HepG2 (cell line): ENCODE data around the gene MGMT. TPM values are rescaled to one million over a fixed set of nuclear protein-coding genes. Genes with fewer than 3 reads are reported as not detected.

Source experiments
- ATAC-seq: fragments of 200-7000 bp; cut with Tn5 transposase; 3 replicates; pipeline ENCODE4 v1.9.1; 2020; ENCODE audit warnings: mild to moderate bottlenecking, moderate library complexity
- BruUV-seq: library from RNA; stranded (reverse); fragments of 400-500 nt; replicated peaks from 2 replicates; lab custom pipeline; 2021; lab: Mats Ljungman, UMichigan
- CTCF ChIA-PET: fragments of 300-600 bp; formaldehyde crosslinking; extraction: SDS; loops from one replicate; lab custom pipeline; 2021; ENCODE audit warnings: low total read pairs, inconsistent platforms, low intra/inter-chr PET ratio; lab: Yijun Ruan, JAX
- POLR2A ChIA-PET: fragments of 350-600 bp; sonication (Branson Sonifier 250); formaldehyde crosslinking; loops from one replicate; lab custom pipeline; 2020; ENCODE audit warnings: antibody characterized with exemption, inconsistent platforms; lab: Yijun Ruan, JAX
- DNase-seq: peaks from one replicate; pipeline ENCODE4 v3.0.0-alpha.2; 2015; ENCODE audit warnings: low spot score
- FAIRE-seq: peaks from 3 replicates; lab custom pipeline; 2011; peaks lifted over from hg19 to GRCh38; lab: Jason Lieb, UNC
- H2AFZ ChIP-seq: one replicate; pipeline ENCODE4 v1.6.1; 2011; ENCODE audit warnings: low read length, inconsistent platforms
- H3K27ac ChIP-seq: fragments of 300-600 bp; 3 replicates; pipeline ENCODE4 v1.8.0; 2011; ENCODE audit warnings: mixed run types, mild to moderate bottlenecking, mixed read lengths, low read length, inconsistent platforms; ENCODE audit not compliant: insufficient read depth; ENCODE audit errors: extremely low read length
- H3K27me3 ChIP-seq, 2 experiments: fragments of 200-600 bp in 1 of 2; 2 replicates in 1 of 2; 3 replicates in 1 of 2; pipeline versions ENCODE4 v1.6.0 to v1.8.0; 2011; ENCODE audit warnings: low read length in 2 of 2, mild to moderate bottlenecking in 2 of 2, moderate library complexity in 2 of 2, inconsistent platforms in 1 of 2; ENCODE audit not compliant: insufficient read depth in 2 of 2, control insufficient read depth in 1 of 2
- H3K36me3 ChIP-seq, 2 experiments: fragments of 200-600 bp in 1 of 2; replicated peaks in 1 of 2; 2 replicates in 1 of 2; 3 replicates in 1 of 2; pipeline versions ENCODE4 v1.5.1 to v1.8.0; 2011; ENCODE audit warnings: low read length in 2 of 2, inconsistent platforms in 1 of 2; ENCODE audit not compliant: insufficient read depth in 2 of 2, control insufficient read depth in 1 of 2
- H3K4me1 ChIP-seq: 2 replicates; pipeline ENCODE4 v1.5.1; 2012; ENCODE audit warnings: low read length, inconsistent platforms; ENCODE audit not compliant: insufficient read depth
- H3K4me2 ChIP-seq: 2 replicates; pipeline ENCODE4 v1.6.0; 2011; ENCODE audit warnings: low read depth, low read length, inconsistent platforms
- H3K4me3 ChIP-seq, 3 experiments: fragments of 200-600 bp in 1 of 3; sonication (generic), shearing (Covaris generic) in 1 of 3; replicated peaks in 1 of 3; 2 replicates each; pipeline ENCODE4 v1.5.1; 2011 to 2016; ENCODE audit warnings: low read length in 3 of 3, inconsistent platforms in 2 of 3, low read depth in 2 of 3, mild to moderate bottlenecking in 2 of 3, control low read depth in 1 of 3, mixed read lengths in 1 of 3; ENCODE audit not compliant: insufficient read depth in 1 of 3
- H3K79me2 ChIP-seq: one replicate; pipeline ENCODE4 v1.6.1; 2011; ENCODE audit warnings: low read length, inconsistent platforms; ENCODE audit not compliant: insufficient read depth
- H3K9ac ChIP-seq: 2 replicates; pipeline ENCODE4 v1.6.0; 2011; ENCODE audit warnings: mild to moderate bottlenecking, low read depth, low read length, inconsistent platforms; ENCODE audit not compliant: insufficient read depth
- H3K9me3 ChIP-seq: 2 replicates; pipeline ENCODE4 v1.5.1; 2012; ENCODE audit warnings: mild to moderate bottlenecking, low read length
- H4K20me1 ChIP-seq: 2 replicates; pipeline ENCODE4 v1.6.0; 2011; ENCODE audit warnings: inconsistent platforms, mild to moderate bottlenecking, low read length, moderate library complexity; ENCODE audit not compliant: insufficient read depth
- CENPX ChIP-seq: sonication (generic); formaldehyde crosslinking; IDR thresholded peaks from 2 replicates; pipeline ENCODE4 v1.9.0; 2021; ENCODE audit warnings: mild to moderate bottlenecking, missing genetic modification reagents, moderate library complexity
- CHCHD3 ChIP-seq: sonication (generic); formaldehyde crosslinking; IDR thresholded peaks from 2 replicates; pipeline ENCODE4 v1.8.0; 2022; ENCODE audit warnings: mild to moderate bottlenecking, missing genetic modification reagents, moderate library complexity
- NFKB2 ChIP-seq: sonication (generic); formaldehyde crosslinking; IDR thresholded peaks from 2 replicates; pipeline ENCODE4 v1.4.0; 2020; ENCODE audit warnings: missing genetic modification reagents, borderline replicate concordance
- ZNF446 ChIP-seq: sonication (generic); formaldehyde crosslinking; IDR thresholded peaks from 2 replicates; pipeline ENCODE4 v1.5.0; 2020; ENCODE audit warnings: mild to moderate bottlenecking, missing genetic modification reagents
- ZNF775 ChIP-seq: sonication (generic); formaldehyde crosslinking; IDR thresholded peaks from 2 replicates; pipeline ENCODE4 v1.4.0; 2020; ENCODE audit warnings: missing genetic modification reagents, mild to moderate bottlenecking, moderate library complexity, borderline replicate concordance
- WGBS: methylation state at CpG from one replicate; pipeline ENCODE4 v1.1.6; 2017; ENCODE audit warnings: low lambda C conversion rate; 5-methylcytosine and 5-hydroxymethylcytosine counted together
- in situ Hi-C: cut with HindIII; loops from 2 replicates; pipeline ENCODE4 v1.10.0; 2017; ENCODE audit warnings: low pct_unique_long_range_greater_than_20kb; ENCODE audit not compliant: extremely low pct_ligation_motif_present
- intact Hi-C: fragments of 100-400 bp; cut with micrococcal nuclease; formaldehyde crosslinking; loops from one replicate; pipeline ENCODE4 v1.10.0; 2022; ENCODE audit not compliant: unreplicated experiment
- polyA plus RNA-seq, 8 experiments: library from polyadenylated mRNA; depleted of rRNA in 3 of 8; stranded (reverse) in 7 of 8; unstranded in 1 of 8; fragments of >200 nt; fragmentation: Illumina TruSeq in 4 of 8; extraction: Trizol in 4 of 8; gene quantifications; 2 replicates each; pipeline versions ENCODE4 v1.2.1 to v1.2.3, GENCODE V29; 2011 to 2016; ENCODE audit warnings: low read depth in 4 of 8, missing spikeins in 1 of 8, mixed read lengths in 1 of 8; ENCODE audit not compliant: insufficient read depth in 1 of 8
- total RNA-seq, 5 experiments: library from RNA; depleted of rRNA; stranded (reverse); fragments of >200 nt; fragmentation: Illumina TruSeq; extraction: Trizol; gene quantifications; 2 replicates each; pipeline ENCODE4 v1.2.3, GENCODE V29; 2016; ENCODE audit warnings: low read depth in 1 of 5
- TF ChIP-seq, protein P1 (sequence below): sonication (generic); formaldehyde crosslinking; conservative IDR thresholded peaks from 2 replicates; pipeline ENCODE4 v1.4.0; 2020; ENCODE audit warnings: missing genetic modification reagents
- TF ChIP-seq, protein P2 (sequence below): sonication (generic); formaldehyde crosslinking; IDR thresholded peaks from 2 replicates; pipeline ENCODE4 v1.8.0; 2022; ENCODE audit warnings: mild to moderate bottlenecking, missing genetic modification reagents, moderate library complexity
- TF ChIP-seq, protein P3 (sequence below): sonication (generic); formaldehyde crosslinking; IDR thresholded peaks from 2 replicates; pipeline ENCODE4 v1.4.0; 2020; ENCODE audit warnings: missing genetic modification reagents

Gene MGMT
- total and polyA plus RNA-seq, 2 of the 13 experiments (the other 11 are each of a cell fraction or from before 2014, with no cell fraction given): 12.0 to 19.5 TPM

DNA sequence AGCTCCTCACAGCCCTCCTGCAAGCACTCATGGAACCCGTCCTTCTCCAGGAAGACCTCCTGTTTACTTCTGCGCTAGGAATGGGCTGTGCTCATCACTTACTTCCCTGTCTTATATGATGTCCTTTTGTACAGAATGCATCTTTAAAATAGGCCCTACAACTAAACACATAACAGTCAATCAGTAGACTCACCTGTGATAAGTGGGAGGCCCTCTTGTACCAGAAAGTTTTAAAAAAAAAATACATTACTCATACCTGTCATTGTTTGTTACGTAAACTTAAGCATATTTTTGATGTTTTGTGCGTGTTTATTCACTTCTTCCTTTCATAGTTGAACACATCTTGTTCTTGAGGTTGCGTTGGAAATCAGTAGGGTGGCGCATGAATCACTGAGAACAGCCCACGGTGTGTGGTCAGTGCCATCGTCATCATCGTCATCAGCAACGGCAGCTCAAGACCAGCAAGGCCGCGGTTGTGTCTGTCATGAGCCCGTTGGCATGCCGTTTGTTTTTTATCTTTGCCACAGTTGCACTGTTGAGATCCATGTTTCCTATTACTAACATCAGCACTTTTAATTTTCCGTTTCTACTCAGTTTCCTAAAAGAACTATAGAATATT, 232.8 kb downstream of the MGMT start:
- Histone ChIP-seq H3K4me1 (no peaks in the 10 kb centered on the region), H3K27me3 (no peaks in the 10 kb centered on the region), H4K20me1 (no peaks in the 10 kb centered on the region), H3K9ac (no peak overlapping the region), H2AFZ (no peak overlapping the region), H3K27ac (no peak overlapping the region), H3K36me3 (no peaks in the 10 kb centered on the region), H3K4me3 (no peak overlapping the region), H3K4me2 (no peak overlapping the region), H3K79me2 (no peaks in the 10 kb centered on the region), H3K9me3 (peaks cover 5% of the 10 kb centered on the region; the same call in 1 of the 2 replicates)
- ATAC-seq (no peak), FAIRE-seq (no peak), DNase-seq (no peak)
- intact Hi-C loops (no loop called here), in situ Hi-C loops (no loop called here)
- ChIA-PET CTCF (no interaction called here), POLR2A (no interaction called here)
- 88% methylated on average over 15 of the region's 15 CpGs for WGBS
- TF ChIP-seq CENPX (CRISPR knock-in tag): no peak
- TF ChIP-seq, protein P1, sequence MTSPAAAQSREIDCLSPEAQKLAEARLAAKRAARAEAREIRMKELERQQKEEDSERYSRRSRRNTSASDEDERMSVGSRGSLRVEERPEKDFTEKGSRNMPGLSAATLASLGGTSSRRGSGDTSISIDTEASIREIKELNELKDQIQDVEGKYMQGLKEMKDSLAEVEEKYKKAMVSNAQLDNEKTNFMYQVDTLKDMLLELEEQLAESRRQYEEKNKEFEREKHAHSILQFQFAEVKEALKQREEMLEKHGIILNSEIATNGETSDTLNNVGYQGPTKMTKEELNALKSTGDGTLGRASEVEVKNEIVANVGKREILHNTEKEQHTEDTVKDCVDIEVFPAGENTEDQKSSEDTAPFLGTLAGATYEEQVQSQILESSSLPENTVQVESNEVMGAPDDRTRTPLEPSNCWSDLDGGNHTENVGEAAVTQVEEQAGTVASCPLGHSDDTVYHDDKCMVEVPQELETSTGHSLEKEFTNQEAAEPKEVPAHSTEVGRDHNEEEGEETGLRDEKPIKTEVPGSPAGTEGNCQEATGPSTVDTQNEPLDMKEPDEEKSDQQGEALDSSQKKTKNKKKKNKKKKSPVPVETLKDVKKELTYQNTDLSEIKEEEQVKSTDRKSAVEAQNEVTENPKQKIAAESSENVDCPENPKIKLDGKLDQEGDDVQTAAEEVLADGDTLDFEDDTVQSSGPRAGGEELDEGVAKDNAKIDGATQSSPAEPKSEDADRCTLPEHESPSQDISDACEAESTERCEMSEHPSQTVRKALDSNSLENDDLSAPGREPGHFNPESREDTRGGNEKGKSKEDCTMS (CRISPR knock-in tag): no peak
- TF ChIP-seq, protein P2, sequence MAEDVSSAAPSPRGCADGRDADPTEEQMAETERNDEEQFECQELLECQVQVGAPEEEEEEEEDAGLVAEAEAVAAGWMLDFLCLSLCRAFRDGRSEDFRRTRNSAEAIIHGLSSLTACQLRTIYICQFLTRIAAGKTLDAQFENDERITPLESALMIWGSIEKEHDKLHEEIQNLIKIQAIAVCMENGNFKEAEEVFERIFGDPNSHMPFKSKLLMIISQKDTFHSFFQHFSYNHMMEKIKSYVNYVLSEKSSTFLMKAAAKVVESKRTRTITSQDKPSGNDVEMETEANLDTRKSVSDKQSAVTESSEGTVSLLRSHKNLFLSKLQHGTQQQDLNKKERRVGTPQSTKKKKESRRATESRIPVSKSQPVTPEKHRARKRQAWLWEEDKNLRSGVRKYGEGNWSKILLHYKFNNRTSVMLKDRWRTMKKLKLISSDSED: no peak
- TF ChIP-seq ZNF775 (CRISPR knock-in tag): no peak
- no peak for TF ChIP-seq ZNF446 (CRISPR knock-in tag)
- TF ChIP-seq NFKB2 (CRISPR knock-in tag): no peak
- no peak for TF ChIP-seq CHCHD3 (CRISPR knock-in tag)
- TF ChIP-seq, protein P3, sequence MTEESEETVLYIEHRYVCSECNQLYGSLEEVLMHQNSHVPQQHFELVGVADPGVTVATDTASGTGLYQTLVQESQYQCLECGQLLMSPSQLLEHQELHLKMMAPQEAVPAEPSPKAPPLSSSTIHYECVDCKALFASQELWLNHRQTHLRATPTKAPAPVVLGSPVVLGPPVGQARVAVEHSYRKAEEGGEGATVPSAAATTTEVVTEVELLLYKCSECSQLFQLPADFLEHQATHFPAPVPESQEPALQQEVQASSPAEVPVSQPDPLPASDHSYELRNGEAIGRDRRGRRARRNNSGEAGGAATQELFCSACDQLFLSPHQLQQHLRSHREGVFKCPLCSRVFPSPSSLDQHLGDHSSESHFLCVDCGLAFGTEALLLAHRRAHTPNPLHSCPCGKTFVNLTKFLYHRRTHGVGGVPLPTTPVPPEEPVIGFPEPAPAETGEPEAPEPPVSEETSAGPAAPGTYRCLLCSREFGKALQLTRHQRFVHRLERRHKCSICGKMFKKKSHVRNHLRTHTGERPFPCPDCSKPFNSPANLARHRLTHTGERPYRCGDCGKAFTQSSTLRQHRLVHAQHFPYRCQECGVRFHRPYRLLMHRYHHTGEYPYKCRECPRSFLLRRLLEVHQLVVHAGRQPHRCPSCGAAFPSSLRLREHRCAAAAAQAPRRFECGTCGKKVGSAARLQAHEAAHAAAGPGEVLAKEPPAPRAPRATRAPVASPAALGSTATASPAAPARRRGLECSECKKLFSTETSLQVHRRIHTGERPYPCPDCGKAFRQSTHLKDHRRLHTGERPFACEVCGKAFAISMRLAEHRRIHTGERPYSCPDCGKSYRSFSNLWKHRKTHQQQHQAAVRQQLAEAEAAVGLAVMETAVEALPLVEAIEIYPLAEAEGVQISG (CRISPR knock-in tag): no peak
- no TSS peak for BruUV-seq
